Upper lobe of left lung (tissue), 6 donors: ENCODE measurements around the gene MYH9. TPM values are rescaled to one million over a fixed set of nuclear protein-coding genes. Genes with fewer than 3 reads are reported as not detected.

Experiments used
- ATAC-seq, 2 donors: fragments of 200-7000 bp; cut with Tn5 transposase; one replicate each; pipeline ENCODE4 v1.9.1; 2022; ENCODE audit warnings: mild to moderate bottlenecking in 2 of 2, moderate library complexity in 2 of 2; ENCODE audit not compliant: low FRiP score in 2 of 2
- DNase-seq, 2 donors: peaks; one replicate each; pipeline ENCODE4 v3.0.0-alpha.2; 2019 to 2020
- H3K27ac ChIP-seq, 4 donors: fragments of 200-600 bp; sonication (generic); one replicate each; pipeline ENCODE4 v1.5.1; 2016 to 2019
- H3K27me3 ChIP-seq, 4 donors: fragments of 200-600 bp; sonication (generic); one replicate each; pipeline ENCODE4 v1.5.1; 2017 to 2019
- H3K36me3 ChIP-seq, 4 donors: fragments of 200-600 bp; sonication (generic); one replicate each; pipeline ENCODE4 v1.5.1; 2016 to 2019
- H3K4me1 ChIP-seq, 4 donors: fragments of 200-600 bp; sonication (generic); one replicate each; pipeline ENCODE4 v1.5.1; 2018 to 2019
- H3K4me3 ChIP-seq, 4 donors: fragments of 200-600 bp; sonication (generic); one replicate each; pipeline ENCODE4 v1.5.1; 2017 to 2019; ENCODE audit warnings: mild to moderate bottlenecking in 2 of 4, moderate library complexity in 1 of 4
- H3K9me3 ChIP-seq, 4 donors: fragments of 200-600 bp; sonication (generic); one replicate each; pipeline ENCODE4 v1.5.1; 2018 to 2019
- CTCF ChIP-seq, 6 experiments: fragments of 450-650 bp in 4 of 6; fragments of 200-600 bp in 2 of 6; sonication (generic) in 2 of 6; IDR thresholded peaks; one replicate each; pipeline ENCODE4 v1.5.1; 2016 to 2019; ENCODE audit warnings: antibody characterized with exemption in 6 of 6
- EP300 ChIP-seq, 4 donors: sonication (generic); formaldehyde crosslinking; IDR thresholded peaks; one replicate each; pipeline ENCODE4 v1.5.1; 2017; ENCODE audit warnings: antibody characterized with exemption in 4 of 4, control low read depth in 2 of 4
- POLR2A ChIP-seq, 4 donors: fragments of 450-650 bp; IDR thresholded peaks; one replicate each; pipeline ENCODE4 v1.5.1; 2016 to 2017; ENCODE audit warnings: antibody characterized with exemption in 4 of 4, mild to moderate bottlenecking in 2 of 4
- POLR2AphosphoS5 ChIP-seq, 2 donors: sonication (generic); formaldehyde crosslinking; IDR thresholded peaks; one replicate each; pipeline ENCODE4 v1.5.1; 2017; ENCODE audit warnings: antibody characterized with exemption in 2 of 2
- WGBS, 2 donors: methylation state at CpG; one replicate each; pipeline ENCODE4 v1.1.5; 2017 to 2018; 5-methylcytosine and 5-hydroxymethylcytosine counted together
- total RNA-seq, 6 donors: library from RNA; depleted of rRNA in 4 of 6; stranded (reverse); fragments of >200 nt in 4 of 6; gene quantifications; one replicate each; pipeline versions ENCODE4 v1.1.0 to v1.2.1, GENCODE V29; 2016 to 2021
- donor health status: DM: no; HTN: no; CAD: no; lungs with moderate emphysema.
- donor health status: DM: no; HTN: yes; CAD: no; lungs with severe emphysema.

Gene MYH9
- total RNA-seq, 6 donors from 2014 or later = 486 to 925 (median 599) TPM

- Histone ChIP-seq H3K27ac (peak overlapping the region; percentile 84 to 95 (median 90)), H3K27me3 (no peaks in the 10 kb centered on the region), H3K36me3 (peaks cover 0 to 14% (median 2%) of the 10 kb centered on the region in 4 donors), H3K9me3 (no peaks in the 10 kb centered on the region), H3K4me3 (peak overlapping the region in 2 of 4 donors; percentile 7 to 9), H3K4me1 (peaks cover 99 to 100% (median 100%) of the 10 kb centered on the region in 4 donors)
- WGBS, 2 donors = 33 to 49% methylated on average over 7 to 13 of the region's 13 CpGs
- TF ChIP-seq POLR2AphosphoS5 (IDR thresholded peaks at IDR 0.05) = no peak
- TF ChIP-seq EP300 (IDR thresholded peaks at IDR 0.05) = no peak
- TF ChIP-seq POLR2A (IDR thresholded peaks at IDR 0.05) = no peak
- TF ChIP-seq CTCF (IDR thresholded peaks at IDR 0.05) = no peak
- DNase-seq (no peak), ATAC-seq (no peak)
Measured at GRCh38 chr22:36368359-36368983, 19.3 kb downstream of the MYH9 start.

- Histone ChIP-seq H3K9me3 (no peaks in the 10 kb centered on the region), H3K27ac (peak overlapping the region; percentile 52 to 95 (median 86)), H3K27me3 (no peaks in the 10 kb centered on the region), H3K4me1 (peaks cover 99 to 100% (median 100%) of the 10 kb centered on the region in 4 donors), H3K4me3 (no peak overlapping the region), H3K36me3 (peaks cover 0 to 20% (median 2%) of the 10 kb centered on the region in 4 donors)
- WGBS, 2 donors = 30 to 40% methylated on average over 1 to 7 of the region's 7 CpGs
- peak in 1 of 2 donors; percentile 13 for ATAC-seq
- TF ChIP-seq CTCF (IDR thresholded peaks at IDR 0.05) = no peak
- TF ChIP-seq EP300 (IDR thresholded peaks at IDR 0.05) = no peak
- no peak for TF ChIP-seq POLR2AphosphoS5 (IDR thresholded peaks at IDR 0.05)
- no peak for TF ChIP-seq POLR2A (IDR thresholded peaks at IDR 0.05)
- no peak for DNase-seq
Measured at GRCh38 chr22:36367479-36367878, 20.3 kb downstream of the MYH9 start.

- Histone ChIP-seq H3K4me3 (peak overlapping the region in 1 of 4 donors; percentile 3), H3K36me3 (peaks cover 0 to 20% (median 2%) of the 10 kb centered on the region in 4 donors), H3K27me3 (no peaks in the 10 kb centered on the region), H3K27ac (peak overlapping the region; percentile 76 to 95 (median 82)), H3K4me1 (peaks cover 99 to 100% (median 100%) of the 10 kb centered on the region in 4 donors), H3K9me3 (no peaks in the 10 kb centered on the region)
- ATAC-seq = no peak
- TF ChIP-seq EP300 (IDR thresholded peaks at IDR 0.05) (no peak), POLR2AphosphoS5 (IDR thresholded peaks at IDR 0.05) (no peak)
- 60 to 69% methylated on average over 5 to 11 of the region's 11 CpGs for WGBS, 2 donors
- DNase-seq = no peak
Measured at GRCh38 chr22:36367066-36367465, 20.7 kb downstream of the MYH9 start.

- Histone ChIP-seq H3K27ac (peak overlapping the region; percentile 76 to 95 (median 82)), H3K36me3 (peaks cover 0 to 20% (median 2%) of the 10 kb centered on the region in 4 donors), H3K27me3 (no peaks in the 10 kb centered on the region), H3K4me3 (no peak overlapping the region), H3K9me3 (no peaks in the 10 kb centered on the region), H3K4me1 (peaks cover 99 to 100% (median 100%) of the 10 kb centered on the region in 4 donors)
- no peak for ATAC-seq
- TF ChIP-seq EP300 (IDR thresholded peaks at IDR 0.05) (peak in 1 of 4 donors; percentile 71), POLR2A (IDR thresholded peaks at IDR 0.05) (no peak), CTCF (IDR thresholded peaks at IDR 0.05) (no peak), POLR2AphosphoS5 (IDR thresholded peaks at IDR 0.05) (peak in 1 of 2 donors; percentile 43)
- 39% methylated on average over 10 of the region's 10 CpGs for WGBS, 2 donors
- no peak for DNase-seq
Measured at GRCh38 chr22:36366291-36366708, 21.5 kb downstream of the MYH9 start.

GRCh38 chr22:36365020-36365411 lies 22.8 kb downstream of the MYH9 start:
- ATAC-seq = peak; percentile 68 to 79

More at GRCh38 chr22:36365020-36365411, 22.8 kb downstream of the MYH9 start:
- peak; percentile 68 to 91 for TF ChIP-seq POLR2AphosphoS5 (IDR thresholded peaks at IDR 0.05)
- TF ChIP-seq CTCF (IDR thresholded peaks at IDR 0.05) = no peak
- TF ChIP-seq POLR2A (IDR thresholded peaks at IDR 0.05) = no peak
- TF ChIP-seq EP300 (IDR thresholded peaks at IDR 0.05) = peak in 2 of 4 donors; percentile 60
- 14 to 25% methylated on average over 6 to 9 of the region's 9 CpGs for WGBS, 2 donors
- Histone ChIP-seq H3K4me1 (peaks cover 99 to 100% (median 100%) of the 10 kb centered on the region in 4 donors), H3K4me3 (no peak overlapping the region), H3K27me3 (no peaks in the 10 kb centered on the region), H3K9me3 (no peaks in the 10 kb centered on the region), H3K36me3 (peaks cover 0 to 20% (median 3%) of the 10 kb centered on the region in 4 donors), H3K27ac (peak overlapping the region; percentile 76 to 95 (median 82))
- DNase-seq = peak in 1 of 2 donors; percentile 86
